Activated naive CD8-positive, alpha-beta T cell (primary cell): ENCODE results near the gene PPP1CB.
A peak's percentile ranks its signal among the peaks of the same experiment; 100 is the strongest.

ENCODE experiments used
- H3K27ac Mint-ChIP-seq: one replicate; pipeline ENCODE4 v1.8.0; 2021; ENCODE audit warnings: mixed read lengths
- H3K27me3 Mint-ChIP-seq: one replicate; pipeline ENCODE4 v1.8.0; 2021; ENCODE audit warnings: mixed read lengths
- H3K36me3 Mint-ChIP-seq: one replicate; pipeline ENCODE4 v1.8.0; 2021; ENCODE audit warnings: mixed read lengths
- H3K4me1 Mint-ChIP-seq: one replicate; pipeline ENCODE4 v1.8.0; 2021; ENCODE audit warnings: low read depth, mixed read lengths
- H3K4me3 Mint-ChIP-seq: one replicate; pipeline ENCODE4 v1.8.0; 2021; ENCODE audit warnings: mild to moderate bottlenecking, mixed read lengths
- H3K9me3 Mint-ChIP-seq: one replicate; pipeline ENCODE4 v1.8.0; 2021; ENCODE audit warnings: low read depth, mixed read lengths

The PPP1CB gene

GRCh38 chr2:28751252-28751955 is at the start of gene PPP1CB:
Gene PPP1CB, plus strand, starts transcription at chr2:28751830. Its CDS starts 295 bp downstream, at chr2:28752125.
- Mint-ChIP-seq H3K9me3 (no peaks in the 10 kb centered on the region), H3K36me3 (no peaks in the 10 kb centered on the region), H3K4me3 (peak within 1 kb of the TSS; percentile 99), H3K27ac (peak within 1 kb of the TSS; percentile 98), H3K4me1 (peaks cover 57% of the 10 kb centered on the region), H3K27me3 (no peaks in the 10 kb centered on the region)

- Mint-ChIP-seq H3K9me3 (peaks cover 15% of the 10 kb centered on the region), H3K27ac (no peak overlapping the region), H3K36me3 (peaks cover 11% of the 10 kb centered on the region)
These were observed 49.2 kb upstream of the PPP1CB start for GRCh38 chr2:28702415-28702861.

GRCh38 chr2:28702878-28703277 is 48.8 kb upstream of the PPP1CB start:
- H3K27ac Mint-ChIP-seq: no peak overlapping the region
- H3K36me3 Mint-ChIP-seq: peaks cover 11% of the 10 kb centered on the region
- no peak overlapping the region for H3K4me3 Mint-ChIP-seq
- peaks cover 15% of the 10 kb centered on the region for H3K9me3 Mint-ChIP-seq
- no peaks in the 10 kb centered on the region for H3K4me1 Mint-ChIP-seq
- H3K27me3 Mint-ChIP-seq: no peaks in the 10 kb centered on the region

More at GRCh38 chr2:28702415-28702861, 49.2 kb upstream of the PPP1CB start:
- no peaks in the 10 kb centered on the region for H3K27me3 Mint-ChIP-seq
- no peaks in the 10 kb centered on the region for H3K4me1 Mint-ChIP-seq
- no peak overlapping the region for H3K4me3 Mint-ChIP-seq

DNA sequence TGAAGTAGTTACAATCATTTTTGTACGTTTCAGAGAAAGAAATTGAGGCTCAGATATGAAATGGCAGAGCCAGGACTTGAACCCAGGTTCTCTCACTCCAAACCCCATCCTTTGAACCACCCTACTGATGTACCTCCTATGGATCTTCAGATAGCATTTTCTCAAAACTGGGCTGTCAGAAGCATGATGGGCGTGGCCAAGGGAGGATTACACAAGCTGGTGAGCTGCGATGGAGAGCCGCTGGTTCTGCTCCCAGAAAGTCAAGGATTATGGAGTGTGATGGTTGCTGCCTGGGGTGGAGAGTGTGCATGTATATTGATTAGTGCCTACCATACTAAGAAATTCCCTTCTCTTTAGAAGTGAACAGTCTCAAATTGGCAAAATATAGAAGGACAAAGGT is 47.0 kb upstream of the PPP1CB start:
- H3K27me3 Mint-ChIP-seq: no peaks in the 10 kb centered on the region
- H3K36me3 Mint-ChIP-seq: peaks cover 11% of the 10 kb centered on the region
- peaks cover 15% of the 10 kb centered on the region for H3K9me3 Mint-ChIP-seq
- H3K4me1 Mint-ChIP-seq: no peaks in the 10 kb centered on the region
- H3K27ac Mint-ChIP-seq: peak overlapping the region; percentile 46
- no peak overlapping the region for H3K4me3 Mint-ChIP-seq

DNA sequence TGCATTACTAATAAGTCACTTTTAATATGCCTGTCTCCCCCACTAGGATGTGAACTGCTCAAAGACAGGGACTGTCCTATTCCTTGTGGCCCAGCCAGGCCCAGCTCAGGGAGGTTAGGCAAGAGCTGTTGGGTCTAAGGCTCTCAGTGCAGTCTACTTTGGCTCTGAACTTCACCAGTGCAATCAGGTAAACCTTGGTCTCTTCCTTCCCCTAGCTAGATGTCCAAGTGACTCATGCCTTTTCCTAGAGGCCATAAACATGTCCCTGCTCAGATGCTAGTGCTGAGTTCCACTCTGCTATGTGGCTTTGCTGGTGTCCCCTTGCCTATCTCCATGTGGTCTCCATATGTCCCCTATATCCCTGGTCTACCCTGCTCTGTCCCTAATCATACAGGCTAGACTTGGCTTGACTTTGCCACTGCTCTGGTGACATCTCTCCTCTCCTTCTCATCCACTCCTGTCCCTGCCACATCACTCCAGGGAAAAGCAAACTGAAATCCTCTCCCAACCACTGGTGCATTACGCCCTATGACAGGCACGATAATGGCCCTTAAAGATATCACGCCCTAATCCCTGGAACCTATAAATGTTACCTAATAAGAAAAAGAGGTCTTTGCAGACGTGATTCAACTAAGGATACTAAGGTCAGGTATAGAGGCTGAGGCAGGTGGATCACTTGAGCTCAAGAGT is 45.7 kb upstream of the PPP1CB start:
- Mint-ChIP-seq H3K4me3 (no peak overlapping the region), H3K36me3 (peaks cover 11% of the 10 kb centered on the region), H3K9me3 (peaks cover 15% of the 10 kb centered on the region), H3K27ac (no peak overlapping the region), H3K4me1 (no peaks in the 10 kb centered on the region), H3K27me3 (no peaks in the 10 kb centered on the region)

- no peak overlapping the region for H3K4me3 Mint-ChIP-seq
- H3K4me1 Mint-ChIP-seq: no peaks in the 10 kb centered on the region
- peaks cover 15% of the 10 kb centered on the region for H3K9me3 Mint-ChIP-seq
- H3K27ac Mint-ChIP-seq: no peak overlapping the region
- H3K36me3 Mint-ChIP-seq: peaks cover 11% of the 10 kb centered on the region
- no peaks in the 10 kb centered on the region for H3K27me3 Mint-ChIP-seq
These were observed 44.0 kb upstream of the PPP1CB start for GRCh38 chr2:28707592-28707991.

DNA sequence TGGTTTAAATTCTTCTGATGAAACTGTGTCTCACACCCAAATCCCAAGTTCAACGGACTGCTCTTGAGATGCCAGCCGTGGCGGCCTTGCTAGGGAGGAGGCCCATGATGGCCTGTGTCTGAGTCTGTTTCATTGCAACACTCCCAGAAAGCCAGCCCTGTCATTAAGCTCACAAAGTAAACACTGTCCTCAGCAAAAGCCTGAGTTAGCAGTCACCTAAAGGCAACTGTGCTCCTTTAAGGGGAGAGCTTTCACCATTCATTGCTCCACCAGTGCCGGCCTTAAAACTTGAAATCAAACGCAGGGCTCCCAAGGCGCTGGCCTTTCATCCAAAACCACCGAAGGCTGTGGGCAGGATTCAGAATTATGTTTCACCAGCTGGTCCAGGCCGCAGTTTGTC is 42.5 kb upstream of the PPP1CB start:
- H3K27ac Mint-ChIP-seq: no peak overlapping the region

DNA sequence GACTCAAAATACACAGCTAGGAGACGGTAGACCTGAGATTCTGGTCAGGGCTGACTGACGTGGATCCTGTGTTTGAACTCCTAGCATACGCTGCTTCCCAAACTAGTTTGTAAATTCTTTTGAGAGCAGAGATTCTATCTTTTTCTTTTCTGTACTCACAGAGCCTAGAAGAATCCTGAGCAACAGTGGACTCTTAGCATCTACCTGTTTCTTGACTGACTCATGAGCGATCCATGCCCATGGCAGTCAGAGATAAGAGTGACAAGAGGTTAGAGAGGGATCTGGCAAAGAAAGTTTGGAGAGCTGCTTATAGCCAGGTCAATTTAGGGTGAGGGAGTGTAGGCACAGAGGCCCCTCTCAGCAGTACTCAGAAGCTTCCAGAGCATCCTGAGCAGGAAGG is 41.1 kb upstream of the PPP1CB start:
- no peaks in the 10 kb centered on the region for H3K27me3 Mint-ChIP-seq
- H3K4me3 Mint-ChIP-seq: no peak overlapping the region
- H3K27ac Mint-ChIP-seq: no peak overlapping the region
- H3K36me3 Mint-ChIP-seq: peaks cover 5% of the 10 kb centered on the region
- H3K9me3 Mint-ChIP-seq: peaks cover 6% of the 10 kb centered on the region
- peaks cover 5% of the 10 kb centered on the region for H3K4me1 Mint-ChIP-seq

More for the DNA sequence above, 42.5 kb upstream of the PPP1CB start:
- Mint-ChIP-seq H3K4me1 (peaks cover 4% of the 10 kb centered on the region), H3K27me3 (no peaks in the 10 kb centered on the region), H3K4me3 (no peak overlapping the region), H3K36me3 (peaks cover 11% of the 10 kb centered on the region), H3K9me3 (peaks cover 15% of the 10 kb centered on the region)

GRCh38 chr2:28713577-28714298 is 37.9 kb upstream of the PPP1CB start:
- no peaks in the 10 kb centered on the region for H3K9me3 Mint-ChIP-seq
- no peaks in the 10 kb centered on the region for H3K27me3 Mint-ChIP-seq
- H3K4me3 Mint-ChIP-seq: no peak overlapping the region
- H3K4me1 Mint-ChIP-seq: peaks cover 5% of the 10 kb centered on the region
- H3K36me3 Mint-ChIP-seq: peaks cover 3% of the 10 kb centered on the region
- peak overlapping the region; percentile 46 for H3K27ac Mint-ChIP-seq

DNA sequence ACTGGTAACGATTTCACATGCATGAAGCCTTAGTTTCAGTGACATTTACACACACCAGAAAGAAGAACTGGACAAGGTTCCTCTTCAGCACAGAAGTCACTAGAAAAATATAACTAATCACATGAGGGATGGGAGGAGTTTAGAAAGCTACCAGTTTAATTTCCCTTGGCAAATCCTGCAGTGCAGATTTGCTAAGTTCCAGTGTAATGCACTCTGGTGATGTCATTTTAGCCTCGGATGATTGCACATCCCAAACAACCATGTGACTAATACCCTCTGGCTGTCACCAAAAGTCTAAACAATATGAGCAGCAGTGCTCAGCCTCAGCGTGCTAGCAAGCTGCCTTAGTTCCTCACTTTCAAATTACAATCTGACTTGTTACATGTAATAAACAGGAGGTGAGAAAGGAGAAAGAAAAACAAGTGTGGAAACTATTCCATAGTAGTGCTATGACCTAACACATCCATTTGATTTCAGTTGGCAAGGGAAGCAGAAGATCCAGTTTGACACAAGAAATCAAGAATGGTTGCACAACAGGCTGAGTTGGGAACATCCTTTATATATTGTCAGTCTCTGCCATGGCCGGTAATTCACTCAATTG is 35.3 kb upstream of the PPP1CB start:
- Mint-ChIP-seq H3K27me3 (no peaks in the 10 kb centered on the region), H3K9me3 (no peaks in the 10 kb centered on the region), H3K27ac (no peak overlapping the region), H3K4me1 (peaks cover 5% of the 10 kb centered on the region), H3K4me3 (no peak overlapping the region), H3K36me3 (peaks cover 3% of the 10 kb centered on the region)

DNA sequence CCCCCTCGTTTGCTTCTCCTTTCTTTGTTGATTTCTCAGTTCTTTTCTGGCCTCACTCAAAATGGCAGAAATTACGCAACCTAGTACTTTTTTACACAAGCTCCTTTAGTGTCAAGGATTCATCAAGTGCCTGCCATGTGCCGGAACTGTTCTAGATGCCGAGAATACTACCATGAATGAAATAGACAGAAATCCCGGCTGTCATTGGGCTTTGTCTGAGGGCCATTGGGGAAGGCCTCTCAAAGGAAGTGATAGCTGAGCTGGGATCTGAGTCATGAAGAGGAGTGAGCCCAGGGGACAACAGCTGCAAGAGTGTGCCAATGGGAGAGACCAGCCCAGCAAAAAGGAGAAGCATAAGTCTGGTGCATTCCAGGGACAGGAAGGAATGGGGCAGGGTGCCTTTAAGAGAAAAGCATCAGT is 34.3 kb upstream of the PPP1CB start:
- H3K36me3 Mint-ChIP-seq: peaks cover 3% of the 10 kb centered on the region
- H3K9me3 Mint-ChIP-seq: no peaks in the 10 kb centered on the region
- H3K4me1 Mint-ChIP-seq: peaks cover 5% of the 10 kb centered on the region
- no peak overlapping the region for H3K4me3 Mint-ChIP-seq
- no peaks in the 10 kb centered on the region for H3K27me3 Mint-ChIP-seq
- no peak overlapping the region for H3K27ac Mint-ChIP-seq

GRCh38 chr2:28720345-28720744 is 31.3 kb upstream of the PPP1CB start:
- no peaks in the 10 kb centered on the region for H3K27me3 Mint-ChIP-seq
- no peaks in the 10 kb centered on the region for H3K4me1 Mint-ChIP-seq
- no peak overlapping the region for H3K27ac Mint-ChIP-seq

GRCh38 chr2:28721601-28722191 is 29.9 kb upstream of the PPP1CB start:
- no peak overlapping the region for H3K4me3 Mint-ChIP-seq
- no peaks in the 10 kb centered on the region for H3K4me1 Mint-ChIP-seq
- no peak overlapping the region for H3K27ac Mint-ChIP-seq
- no peaks in the 10 kb centered on the region for H3K27me3 Mint-ChIP-seq
- no peaks in the 10 kb centered on the region for H3K9me3 Mint-ChIP-seq
- H3K36me3 Mint-ChIP-seq: peaks cover 3% of the 10 kb centered on the region

More at GRCh38 chr2:28720345-28720744, 31.3 kb upstream of the PPP1CB start:
- Mint-ChIP-seq H3K36me3 (peaks cover 3% of the 10 kb centered on the region), H3K4me3 (no peak overlapping the region), H3K9me3 (no peaks in the 10 kb centered on the region)

- Mint-ChIP-seq H3K9me3 (no peaks in the 10 kb centered on the region), H3K4me3 (no peak overlapping the region), H3K4me1 (no peaks in the 10 kb centered on the region), H3K36me3 (no peaks in the 10 kb centered on the region), H3K27me3 (no peaks in the 10 kb centered on the region), H3K27ac (no peak overlapping the region)
These were observed 26.5 kb upstream of the PPP1CB start for GRCh38 chr2:28725021-28725711.
